Measurements from ENCODE around the gene RABGAP1L.

Gene RABGAP1L

GRCh38 chr1:174939775-174940545 lies 780.6 kb downstream of the RABGAP1L start:
- H3K79me2 ChIP-seq: no peaks in the 10 kb centered on the region
- no peak overlapping the region for H3K9ac ChIP-seq
- no peak overlapping the region for H3K27ac ChIP-seq
- no peak overlapping the region for H3K4me2 ChIP-seq (ENCODE audit: low read length)
- H3K4me3 ChIP-seq (ENCODE audit: low read depth, low read length): no peak overlapping the region
- H3K36me3 ChIP-seq (ENCODE audit: control insufficient read depth, insufficient read depth, low read length): no peaks in the 10 kb centered on the region
- peaks cover 3% of the 10 kb centered on the region for H3K4me1 ChIP-seq
- H3K27me3 ChIP-seq (ENCODE audit: control insufficient read depth, insufficient read depth, low read length): no peaks in the 10 kb centered on the region
- no peak for TF ChIP-seq CTCF (IDR thresholded peaks at IDR 0.05)
- no peaks in the 10 kb centered on the region for H3K9me3 ChIP-seq (ENCODE audit: control insufficient read depth, low read length)
- no peak overlapping the region for H2AFZ ChIP-seq

GRCh38 chr1:174940646-174941175 lies 781.4 kb downstream of the RABGAP1L start:
- Histone ChIP-seq H3K9me3 (ENCODE audit: control insufficient read depth, low read length) (no peaks in the 10 kb centered on the region), H3K4me2 (ENCODE audit: low read length) (no peak overlapping the region), H3K4me1 (peaks cover 3% of the 10 kb centered on the region), H3K9ac (no peak overlapping the region), H3K36me3 (ENCODE audit: control insufficient read depth, insufficient read depth, low read length) (no peaks in the 10 kb centered on the region), H3K4me3 (ENCODE audit: low read depth, low read length) (no peak overlapping the region), H2AFZ (no peak overlapping the region), H3K27ac (no peak overlapping the region), H3K79me2 (no peaks in the 10 kb centered on the region), H3K27me3 (ENCODE audit: control insufficient read depth, insufficient read depth, low read length) (no peaks in the 10 kb centered on the region)
- no peak for TF ChIP-seq CTCF (IDR thresholded peaks at IDR 0.05)

GRCh38 chr1:174942547-174943255 lies 783.4 kb downstream of the RABGAP1L start:
- H3K9ac ChIP-seq: no peak overlapping the region

GRCh38 chr1:174946031-174946430 lies 786.7 kb downstream of the RABGAP1L start:
- no peak overlapping the region for H3K9ac ChIP-seq
- no peak overlapping the region for H3K27ac ChIP-seq
- H3K9me3 ChIP-seq (ENCODE audit: control insufficient read depth, low read length): no peaks in the 10 kb centered on the region
- H3K79me2 ChIP-seq: no peaks in the 10 kb centered on the region
- no peaks in the 10 kb centered on the region for H3K27me3 ChIP-seq (ENCODE audit: control insufficient read depth, insufficient read depth, low read length)
- no peak overlapping the region for H3K4me3 ChIP-seq (ENCODE audit: low read depth, low read length)
- H3K36me3 ChIP-seq (ENCODE audit: control insufficient read depth, insufficient read depth, low read length): no peaks in the 10 kb centered on the region
- no peak for TF ChIP-seq CTCF (IDR thresholded peaks at IDR 0.05)
- H3K4me1 ChIP-seq: peaks cover 3% of the 10 kb centered on the region
- no peak overlapping the region for H2AFZ ChIP-seq
- no peak overlapping the region for H3K4me2 ChIP-seq (ENCODE audit: low read length)

More at GRCh38 chr1:174942547-174943255, 783.4 kb downstream of the RABGAP1L start:
- Histone ChIP-seq H3K9me3 (ENCODE audit: control insufficient read depth, low read length) (no peaks in the 10 kb centered on the region), H3K36me3 (ENCODE audit: control insufficient read depth, insufficient read depth, low read length) (no peaks in the 10 kb centered on the region), H3K4me2 (ENCODE audit: low read length) (no peak overlapping the region), H3K27me3 (ENCODE audit: control insufficient read depth, insufficient read depth, low read length) (no peaks in the 10 kb centered on the region), H3K4me1 (peaks cover 3% of the 10 kb centered on the region), H2AFZ (peak overlapping the region; percentile 28), H3K4me3 (ENCODE audit: low read depth, low read length) (no peak overlapping the region), H3K79me2 (no peaks in the 10 kb centered on the region), H3K27ac (no peak overlapping the region)
- no peak for TF ChIP-seq CTCF (IDR thresholded peaks at IDR 0.05)
